SK-N-SH treated with all-trans-retinoic acid at 6 μM for 48 hours (cell line): ENCODE results near the gene MSMP.

Source experiments
- TOX ChIP-seq: fragments of 250-450 bp; sonication (Bioruptor Pico); IDR thresholded peaks from 2 replicates; pipeline ENCODE4 v1.8.0; 2021; ENCODE audit warnings: mild to moderate bottlenecking, moderate library complexity, borderline replicate concordance
- ZFP30 ChIP-seq: fragments of 450-650 bp; formaldehyde crosslinking; IDR thresholded peaks from 2 replicates; pipeline ENCODE4 v1.5.0; 2022; ENCODE audit warnings: mild to moderate bottlenecking, moderate library complexity

GRCh38 chr9:35748858-35749514 is 5.1 kb downstream of the MSMP start, which contains the start of the genes GBA2 and RGP1:
- no peak for TF ChIP-seq ZFP30 (CRISPR knock-in tag)
- no peak for TF ChIP-seq TOX (CRISPR knock-in tag)
